ENCODE data around the gene CAMK1D.
"Not testable (repeated sequence)": the region's sequence is repeated elsewhere in the genome, so short reads cannot be mapped to it uniquely, and the experiment has no call there.

The CAMK1D gene

DNA sequence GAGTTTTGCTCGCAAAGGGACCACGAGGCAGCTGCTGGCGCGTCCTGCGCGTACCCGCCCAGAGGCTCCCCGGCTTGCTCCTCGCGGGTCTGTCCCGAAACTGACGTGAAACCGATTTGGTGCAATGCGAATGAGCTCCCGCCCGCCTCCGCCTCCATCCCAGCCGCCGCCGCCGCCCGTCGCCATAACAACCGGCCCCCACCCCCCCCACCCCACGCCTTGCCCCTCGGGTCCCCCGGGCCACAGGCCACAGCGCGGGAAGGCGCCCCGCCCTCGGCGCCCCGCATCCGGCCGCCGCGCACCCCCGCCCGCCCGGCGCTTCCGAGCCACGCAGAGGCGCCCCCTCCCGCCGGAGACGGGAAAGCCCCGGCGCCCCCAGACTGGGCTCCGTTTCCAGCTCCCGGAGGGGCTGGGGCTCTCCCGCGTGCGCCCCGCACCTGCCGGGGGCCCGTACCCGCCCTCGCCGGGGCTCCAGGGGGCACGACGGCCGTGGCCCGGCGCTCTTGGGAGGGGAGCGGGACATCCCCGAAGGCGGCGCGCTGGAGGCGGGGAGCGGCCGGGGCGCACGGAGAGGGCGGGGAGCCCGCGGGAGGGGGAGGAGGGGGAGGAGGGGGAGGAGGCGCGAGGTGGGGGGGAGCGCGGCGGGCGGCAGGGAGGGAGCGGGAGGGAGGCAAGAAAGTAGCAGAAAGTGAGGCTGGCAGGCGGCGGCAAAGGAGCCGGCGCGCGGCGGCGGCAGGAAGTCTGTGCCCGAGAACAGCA, at the start of gene CAMK1D:
CAMK1D (plus strand) TSS at position 678 of the 759 bp plus-strand sequence.
- peak; percentile 4 to 77 for DNase-seq

DNA sequence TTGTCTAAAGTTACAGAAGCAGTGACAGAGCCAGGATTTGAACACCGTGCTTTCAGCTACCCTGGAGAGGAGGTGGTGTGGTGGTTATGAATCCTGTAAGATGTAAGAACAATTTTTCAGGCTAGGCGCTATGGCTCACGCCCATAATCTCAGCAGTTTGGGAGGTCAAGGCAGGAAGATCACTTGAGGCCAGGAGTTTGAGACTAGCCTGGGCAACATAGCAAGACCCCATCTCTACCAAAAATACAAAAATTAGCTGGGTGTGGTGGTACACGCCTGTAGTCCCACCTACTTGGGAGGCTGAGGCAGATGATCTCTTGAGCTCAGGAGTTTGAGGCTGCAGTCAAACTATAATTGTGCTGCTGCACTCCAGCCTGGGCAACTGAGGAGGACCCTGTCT, 48.3 kb upstream of the CAMK1D start:
- not testable (repeated sequence) for DNase-seq

DNA sequence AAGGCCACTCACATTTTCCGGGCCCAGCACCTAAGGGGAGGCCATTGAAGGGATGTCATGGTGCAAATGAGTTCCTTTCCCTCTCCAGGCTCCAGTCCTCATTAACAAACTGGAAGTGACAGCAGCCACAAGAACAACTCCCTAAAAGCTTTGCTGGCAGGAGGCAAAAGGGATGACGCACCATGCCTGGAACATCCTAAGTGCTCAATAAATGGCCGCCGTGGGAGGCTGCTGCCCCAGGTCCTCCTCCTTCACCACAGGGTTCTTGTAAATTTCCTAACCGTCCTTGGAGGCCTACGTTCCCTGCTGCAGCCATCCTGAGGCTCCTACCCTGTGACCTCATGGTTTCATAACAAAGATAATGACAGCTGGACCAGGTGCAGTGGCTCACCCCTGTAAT, 41.3 kb upstream of the CAMK1D start:
- DNase-seq: no peak

DNA sequence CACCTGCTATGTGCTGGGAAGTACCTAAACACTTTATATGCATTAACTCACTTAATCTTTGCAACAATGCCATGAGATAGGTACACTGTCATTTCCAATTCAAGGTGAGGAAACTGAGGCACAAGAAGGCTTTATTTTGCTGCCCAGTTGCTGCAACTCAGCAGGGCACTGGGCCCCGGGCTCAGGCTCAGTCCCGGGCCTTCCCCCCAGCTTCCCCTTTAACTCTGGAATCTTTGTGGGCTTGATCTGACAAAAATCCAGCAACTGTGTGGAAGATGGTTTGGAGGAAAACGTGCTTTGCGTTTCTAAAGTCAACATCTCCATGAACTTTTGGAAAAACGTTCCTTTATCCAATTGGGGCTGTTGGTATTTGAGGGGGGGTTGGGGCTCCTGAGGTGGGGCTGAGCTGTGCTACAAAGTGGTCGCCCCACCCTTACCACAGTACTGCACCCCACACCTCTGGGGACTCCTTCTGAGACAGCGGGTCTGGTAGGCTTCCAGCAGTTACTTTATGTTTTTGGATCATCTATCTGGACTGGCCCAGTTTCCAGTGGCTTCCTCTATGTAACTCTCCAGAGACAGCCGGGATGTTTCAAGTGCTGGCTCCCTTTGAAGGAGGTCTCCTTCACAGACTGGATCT, 40.5 kb upstream of the CAMK1D start:
- DNase-seq: no peak

DNA sequence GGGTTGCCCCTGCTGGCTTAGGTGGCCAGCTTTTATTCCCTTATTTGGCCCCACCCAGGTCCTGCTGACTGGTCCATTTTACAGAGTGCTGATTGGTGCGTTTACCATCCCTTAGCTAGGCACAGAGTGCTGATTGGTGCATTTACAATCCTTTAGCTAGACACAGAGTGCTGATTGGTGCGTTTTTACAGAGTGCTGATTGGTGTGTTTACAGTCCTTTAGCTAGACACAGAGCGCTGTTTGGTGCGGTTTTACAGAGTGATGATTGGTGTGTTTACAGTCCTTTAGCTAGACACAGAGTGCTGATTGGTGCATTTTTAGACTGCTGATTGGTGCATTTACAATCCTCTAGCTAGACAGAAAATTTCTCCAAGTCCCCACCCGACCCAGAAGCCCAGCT, 39.6 kb upstream of the CAMK1D start:
- not testable (repeated sequence) for DNase-seq

DNA sequence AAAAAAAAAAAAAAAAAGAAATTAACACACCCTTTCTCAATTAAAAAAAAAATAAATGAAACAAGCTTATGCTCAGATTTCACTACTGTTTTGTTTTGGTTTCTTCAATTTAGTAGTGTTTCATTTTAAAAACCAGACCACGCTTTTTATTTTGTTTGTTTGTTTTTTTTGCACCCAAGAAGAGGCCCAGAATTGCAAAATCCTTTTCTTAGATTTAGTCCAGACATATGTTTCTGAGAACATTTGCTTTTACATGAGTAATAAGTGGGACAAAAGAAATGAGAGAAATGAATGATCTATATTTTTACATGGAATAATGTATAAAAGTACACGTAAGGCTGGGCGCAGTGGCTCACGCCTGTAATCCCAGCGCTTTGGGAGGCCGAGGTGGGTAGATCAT, 34.5 kb upstream of the CAMK1D start:
- DNase-seq: no peak

DNA sequence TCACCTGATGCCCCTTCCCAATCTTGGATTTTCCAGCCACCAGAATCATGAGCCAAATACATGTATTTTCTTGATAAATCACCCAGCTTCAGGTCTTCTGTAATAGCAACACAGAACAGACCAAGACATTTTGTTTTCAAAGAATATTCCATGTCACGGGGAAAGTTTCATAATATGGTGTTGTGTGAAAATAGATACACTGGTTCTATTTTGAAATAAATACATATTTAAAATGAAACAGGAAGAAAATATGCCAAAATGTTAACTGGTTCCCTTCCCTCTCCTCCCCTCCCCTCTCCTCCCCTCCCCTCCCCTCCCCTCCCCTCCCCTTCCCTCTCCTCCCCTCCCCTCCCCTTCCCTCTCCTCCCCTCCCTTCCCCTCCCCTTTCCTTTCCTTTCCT, 30.3 kb upstream of the CAMK1D start:
- DNase-seq: no peak

DNA sequence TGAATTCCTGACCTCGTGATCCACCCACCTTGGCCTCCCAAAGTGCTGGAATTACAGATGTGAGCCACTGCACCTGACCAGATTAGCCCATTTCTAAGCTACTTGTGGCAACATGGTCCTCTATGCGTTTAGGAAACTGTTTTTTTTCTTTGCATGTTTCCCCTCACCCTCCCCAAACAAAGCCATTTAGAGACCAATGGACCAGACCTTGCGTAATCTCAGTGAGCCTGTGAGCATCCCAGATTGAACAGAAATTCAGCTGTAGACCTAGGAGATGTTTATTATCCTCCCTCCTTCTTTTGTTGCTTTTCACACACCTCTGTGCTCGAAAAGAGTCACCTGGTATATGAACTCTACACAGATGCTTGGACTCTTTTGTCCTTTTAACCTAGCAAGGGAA, 28.5 kb upstream of the CAMK1D start:
- DNase-seq: no peak

DNA sequence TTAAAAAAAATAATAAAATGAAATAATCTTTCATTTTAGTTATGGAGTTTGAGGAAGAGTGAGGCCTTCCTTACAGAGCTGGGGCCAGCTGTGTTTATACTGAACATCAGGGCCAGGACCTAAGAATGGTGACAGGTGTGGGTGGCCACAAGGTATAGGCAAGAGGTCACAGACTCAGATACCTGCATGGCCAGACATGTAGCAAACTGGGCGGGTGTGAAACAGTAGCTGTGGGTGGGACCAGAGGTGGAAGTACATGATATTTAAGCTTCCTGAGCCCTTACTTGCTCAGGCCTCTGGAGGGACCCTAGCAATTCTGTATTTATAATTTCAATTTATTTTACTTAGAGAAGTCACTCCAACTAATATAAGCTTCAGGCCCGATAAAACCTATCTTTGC, 27.7 kb upstream of the CAMK1D start:
- DNase-seq: no peak

DNA sequence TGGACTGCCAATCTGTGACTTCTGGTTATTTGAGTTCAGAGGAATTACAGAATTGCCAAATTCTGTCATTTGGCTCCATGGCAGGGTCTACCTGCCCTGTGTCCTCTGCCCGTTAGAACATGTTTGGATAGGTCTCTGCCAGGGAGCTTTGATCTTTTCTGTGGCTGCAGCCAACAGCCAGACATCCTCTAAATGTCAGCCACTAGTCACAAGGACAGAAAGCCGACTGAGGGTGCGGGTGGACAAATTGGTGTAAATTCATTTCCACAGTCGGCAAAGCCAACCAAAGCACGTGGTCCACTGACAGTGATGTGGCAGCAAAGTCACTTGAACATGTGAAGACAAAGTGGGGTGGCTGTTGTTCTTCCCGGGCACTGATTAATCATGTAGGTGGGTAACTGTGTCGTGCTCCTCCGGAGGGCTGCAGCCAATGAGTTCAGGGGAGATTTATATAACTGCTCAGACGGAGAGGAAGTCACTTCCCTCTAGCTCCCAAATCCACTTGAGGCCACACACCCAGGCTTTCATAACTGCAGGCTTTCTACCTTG, 26.7 kb upstream of the CAMK1D start:
- DNase-seq: no peak

DNA sequence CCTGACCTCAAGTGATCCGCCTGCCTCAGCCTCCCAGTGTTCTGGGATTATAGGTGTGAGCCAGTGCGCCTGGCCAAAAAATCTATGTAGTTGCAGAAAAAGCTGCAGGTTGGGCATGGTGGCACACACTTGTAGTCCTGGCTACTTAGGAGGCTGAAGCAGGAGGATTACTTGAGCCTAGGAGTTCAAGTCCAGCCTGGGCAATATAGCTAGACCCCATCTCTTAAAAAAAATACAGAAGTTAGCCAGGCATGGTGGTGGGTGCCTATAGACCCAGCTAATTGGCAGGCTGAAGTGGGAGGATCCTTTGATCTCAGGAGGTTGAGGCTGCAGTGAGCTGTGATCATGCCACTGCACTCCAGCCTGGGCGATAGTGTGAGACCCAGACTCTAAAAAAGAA, 24.8 kb upstream of the CAMK1D start:
- no peak for DNase-seq

DNA sequence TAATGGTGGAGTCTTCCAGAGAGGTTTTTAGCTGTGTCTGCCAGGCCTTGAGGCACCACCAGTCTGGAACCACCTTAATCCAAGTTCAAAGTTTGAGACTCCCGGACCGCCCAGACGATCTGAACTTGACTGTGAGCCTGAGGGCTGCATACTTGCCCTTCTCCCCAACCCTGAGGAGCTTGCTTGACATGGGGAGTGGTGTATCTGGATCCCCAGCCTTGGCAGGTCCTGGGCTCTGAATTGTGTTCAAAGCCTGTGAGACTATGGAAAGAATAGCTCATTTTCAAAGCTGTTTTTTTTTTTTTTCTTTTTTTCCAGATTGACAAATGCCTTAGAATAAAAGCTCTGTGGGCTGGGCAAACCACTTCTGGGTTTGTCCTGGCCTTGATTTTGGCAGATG, 22.3 kb upstream of the CAMK1D start:
- DNase-seq: no peak

DNA sequence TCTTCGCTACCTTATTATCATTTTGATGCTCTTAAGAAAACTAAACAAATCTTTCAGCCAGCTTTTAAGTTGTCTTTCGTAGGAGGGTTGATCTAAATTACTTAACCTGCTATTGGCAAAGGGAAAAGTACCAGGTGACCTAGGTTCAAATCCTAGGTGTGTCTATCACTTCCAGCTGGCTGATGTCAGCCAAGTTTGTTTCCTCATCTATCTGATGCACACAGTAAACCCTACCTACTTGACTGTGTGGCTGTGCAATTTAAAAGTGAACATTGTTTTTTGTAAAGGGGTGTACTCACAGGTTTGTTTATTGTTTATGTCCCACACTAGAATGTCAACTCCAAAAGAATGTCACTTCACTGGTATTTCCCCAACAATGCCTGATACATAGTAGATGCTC, 21.9 kb upstream of the CAMK1D start:
- no peak for DNase-seq

DNA sequence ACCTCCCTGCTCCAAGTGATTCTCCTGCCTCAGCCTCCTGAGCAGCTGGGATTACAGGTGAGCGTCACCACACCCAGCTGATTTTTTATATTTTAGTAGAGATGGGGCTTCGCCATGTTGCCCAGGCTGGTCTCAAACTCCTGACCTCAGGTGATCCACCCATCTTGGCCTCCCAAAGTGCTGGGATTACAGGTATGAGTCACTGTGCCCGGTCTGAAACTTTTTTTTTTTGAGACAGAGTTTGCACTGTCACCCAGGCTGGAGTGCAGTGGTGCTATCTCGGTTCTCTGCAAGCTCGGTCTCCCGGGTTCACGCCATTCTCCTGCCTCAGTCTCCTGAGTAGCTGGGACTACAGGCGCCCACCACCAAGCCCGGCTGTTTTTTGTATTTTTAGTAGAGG, 21.0 kb upstream of the CAMK1D start:
- DNase-seq: not testable (repeated sequence)

DNA sequence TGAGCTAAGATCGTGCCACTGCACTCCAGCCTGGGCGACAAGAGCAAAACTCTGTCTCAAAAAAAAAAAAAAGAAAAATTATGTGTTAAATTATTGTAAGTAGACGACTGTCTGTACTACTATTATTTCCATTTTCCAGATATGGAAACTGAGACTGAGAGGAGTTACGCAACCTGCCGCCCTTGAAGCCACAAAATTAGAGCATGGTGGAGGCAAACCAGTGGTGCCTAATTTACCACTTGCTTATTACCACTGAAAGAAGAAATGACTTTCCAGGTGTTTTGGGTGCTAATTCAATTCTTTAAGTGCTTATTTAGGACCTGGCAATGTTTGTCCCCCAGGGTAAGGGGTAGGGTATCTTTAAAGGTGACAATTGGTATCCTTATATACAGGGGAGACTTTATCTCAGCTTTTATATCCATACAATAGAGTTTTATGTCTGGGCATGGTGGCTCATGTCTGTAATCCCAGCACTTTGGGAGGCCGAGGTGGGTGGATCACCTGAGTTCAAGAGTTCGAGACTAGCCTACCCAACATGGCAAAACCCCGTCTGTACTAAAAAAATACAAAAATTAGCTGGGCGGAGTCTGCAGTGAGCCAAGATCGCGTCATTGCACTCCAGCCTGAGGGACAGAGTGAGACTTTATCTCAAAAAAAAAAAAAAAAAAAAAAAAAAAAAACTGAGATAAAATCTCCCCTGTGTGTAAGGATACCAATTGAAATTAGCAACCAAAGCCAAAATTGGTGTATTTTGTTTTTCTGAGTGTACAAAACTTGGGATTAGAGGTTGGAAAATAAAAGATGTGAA, 16.6 kb upstream of the CAMK1D start:
- DNase-seq: no peak

DNA sequence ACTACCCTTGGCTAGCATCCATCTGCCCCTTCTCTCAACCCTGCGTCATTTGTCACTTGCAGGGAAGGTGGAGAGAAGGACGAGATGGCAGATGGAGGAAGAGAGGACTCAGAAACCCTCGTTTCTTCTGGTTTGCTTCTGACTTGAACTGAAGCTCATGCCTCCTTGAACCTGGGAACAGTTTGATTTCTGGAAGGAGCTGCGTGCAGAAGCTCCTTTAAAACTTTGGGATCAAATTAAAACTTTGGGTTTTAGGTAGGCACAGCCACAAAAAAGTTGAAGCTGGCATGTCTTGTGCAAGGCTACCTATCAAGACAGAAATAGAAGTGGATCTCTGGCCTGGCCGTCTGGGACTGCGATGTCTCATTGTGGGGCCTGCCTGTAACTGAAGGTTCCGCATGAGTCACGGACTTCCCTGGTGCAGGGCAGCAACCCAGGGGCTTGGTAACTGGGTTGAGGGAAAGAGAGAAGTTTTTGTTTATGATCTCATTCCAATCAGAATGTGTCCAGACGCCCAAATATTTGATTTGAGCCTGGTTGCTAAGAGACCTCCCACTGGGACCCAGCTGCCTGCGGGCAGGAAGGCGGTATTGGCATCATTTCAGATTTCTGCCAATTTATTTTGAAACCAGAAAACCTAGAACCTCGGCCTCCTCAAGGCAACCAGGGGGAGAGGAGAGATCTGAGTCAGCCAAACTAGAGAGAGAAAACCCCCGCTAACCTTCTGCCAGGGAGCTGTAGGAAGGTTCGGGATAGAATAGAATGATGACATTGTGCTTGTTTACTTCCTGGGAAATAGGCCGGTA, 15.8 kb upstream of the CAMK1D start:
- DNase-seq: peak; percentile 19 to 52

DNA sequence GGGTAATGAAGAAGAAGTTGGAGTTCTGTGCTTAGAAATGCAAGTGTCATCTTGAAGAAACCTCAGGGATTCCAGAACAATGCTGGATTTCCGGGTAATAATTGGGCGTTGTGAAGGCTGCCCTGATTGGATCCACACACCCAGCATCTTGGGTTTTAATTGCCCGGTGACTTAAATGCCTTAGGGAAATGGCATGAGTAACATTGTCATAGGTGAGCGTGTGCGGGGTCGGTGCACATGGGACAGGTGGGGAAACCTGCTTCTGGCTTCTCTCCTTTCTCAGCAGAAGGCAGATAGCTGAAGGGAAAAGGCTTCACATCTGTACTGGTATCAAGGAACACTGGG, 15.2 kb upstream of the CAMK1D start:
- no peak for DNase-seq

DNA sequence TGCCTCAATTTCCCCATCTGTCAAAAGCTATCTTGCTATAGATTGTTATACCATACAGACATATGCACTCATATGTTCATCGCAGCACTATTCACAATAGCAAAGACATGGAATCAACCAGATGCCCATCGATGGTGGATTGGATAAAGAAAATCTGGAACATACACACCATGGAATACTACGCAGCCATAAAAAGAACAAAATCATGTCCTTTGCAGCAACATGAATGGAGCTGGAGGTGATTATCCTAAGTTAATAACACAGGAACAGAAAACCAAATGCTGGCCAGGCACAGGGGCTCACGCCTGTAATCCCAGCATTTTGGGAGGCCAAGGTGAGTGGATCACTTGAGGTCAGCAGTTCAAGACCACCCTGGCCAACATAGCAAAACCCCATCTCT, 14.2 kb upstream of the CAMK1D start:
- not testable (repeated sequence) for DNase-seq

DNA sequence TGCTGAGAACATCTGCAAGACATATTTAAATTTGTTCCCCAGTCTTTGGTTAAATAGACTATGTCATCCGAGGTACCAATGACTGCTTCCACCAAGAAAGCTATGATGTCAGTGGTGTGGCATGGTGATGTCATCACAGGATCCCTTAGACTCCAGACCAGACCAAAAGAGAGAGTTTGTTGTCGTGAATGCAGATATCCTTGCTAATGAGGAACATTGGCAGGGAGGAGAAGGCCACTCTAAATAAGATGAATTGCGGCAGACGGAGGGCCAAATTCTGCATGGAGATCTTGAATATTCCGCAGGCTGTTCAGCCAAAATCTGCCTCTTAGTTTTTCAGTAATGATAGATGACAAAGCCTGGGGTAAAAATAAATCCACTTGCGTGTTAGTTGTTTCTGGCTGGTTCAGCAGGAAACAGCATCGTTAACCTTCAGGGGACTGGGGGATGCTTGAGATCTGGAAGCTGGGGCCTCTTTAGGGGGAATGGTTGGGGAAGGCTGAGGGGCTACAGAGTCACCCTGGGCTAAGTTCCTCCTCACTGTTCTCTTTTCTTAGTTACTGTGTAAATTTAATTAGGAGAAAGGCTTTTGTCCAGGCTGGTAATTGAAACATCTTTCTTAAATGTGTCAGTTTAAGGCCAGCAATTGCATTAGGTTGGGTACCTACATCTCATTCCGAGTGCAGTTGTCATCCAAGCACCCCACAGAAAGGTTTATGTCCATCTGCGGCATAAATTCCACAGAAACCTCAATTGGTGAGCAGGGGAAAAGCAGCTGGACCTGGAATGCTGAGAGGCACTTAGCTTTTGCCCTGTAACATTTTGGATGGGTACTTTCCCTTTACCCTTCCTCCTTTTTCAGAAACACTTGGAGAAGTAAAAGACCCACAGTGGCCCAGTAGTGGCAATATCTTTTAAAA, 11.6 kb upstream of the CAMK1D start:
- no peak for DNase-seq

DNA sequence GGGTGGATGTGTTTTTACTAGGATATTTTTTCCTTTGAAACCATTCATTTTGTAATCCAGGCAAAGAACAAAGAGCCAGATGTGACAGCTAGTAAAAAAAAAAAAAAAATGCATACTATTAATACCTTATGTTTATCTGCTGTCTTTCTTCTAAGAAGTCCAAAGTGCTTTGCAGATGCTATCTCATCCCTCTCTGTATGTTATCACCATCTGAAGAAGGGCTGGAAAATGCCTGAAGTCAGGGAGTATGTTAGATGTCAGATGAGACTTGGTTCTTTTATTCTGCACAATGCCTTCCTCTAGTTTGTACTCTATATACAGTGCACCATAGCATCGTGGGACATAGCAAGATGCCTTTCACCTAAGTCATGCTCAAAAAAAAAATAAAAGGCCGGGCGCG, 10.4 kb upstream of the CAMK1D start:
- DNase-seq: no peak

DNA sequence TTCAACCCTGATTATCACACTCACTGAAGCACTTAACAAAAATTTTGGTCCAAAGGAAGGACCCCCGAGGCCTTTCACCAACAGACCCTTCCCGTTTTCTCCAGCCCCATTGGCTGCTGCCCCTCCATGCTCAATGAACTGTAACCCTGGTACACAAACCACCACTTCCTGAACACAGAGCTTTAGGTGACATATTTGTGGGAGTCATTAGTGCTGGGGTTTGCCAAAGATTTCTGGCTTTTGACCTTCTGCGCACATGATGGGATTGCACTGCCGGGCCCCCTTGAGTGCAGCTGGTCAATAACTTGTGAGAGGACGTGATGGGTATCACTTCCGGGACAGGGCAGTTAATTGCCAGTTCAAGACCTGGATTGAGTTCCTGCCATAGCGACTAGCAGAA, 9.0 kb upstream of the CAMK1D start:
- no peak for DNase-seq

DNA sequence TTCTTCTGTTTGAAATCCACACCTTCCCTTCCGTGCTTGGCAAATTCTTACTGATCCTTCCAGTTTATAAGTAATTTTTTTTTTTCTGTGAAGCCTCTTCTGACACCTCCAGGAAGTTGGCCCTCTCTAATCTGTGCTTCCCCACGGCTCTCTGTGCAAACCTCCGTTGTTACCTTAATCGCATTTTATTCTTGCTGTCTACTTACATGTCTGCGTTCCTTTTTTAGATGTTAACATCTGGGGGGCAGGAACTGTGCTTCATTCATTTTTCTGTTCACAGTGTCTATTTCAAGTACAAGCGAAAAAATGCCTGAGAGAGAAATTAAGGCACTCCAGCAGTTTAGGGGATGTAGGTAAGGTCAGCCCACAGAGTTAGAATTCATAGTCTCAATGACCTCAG, 8.4 kb upstream of the CAMK1D start:
- DNase-seq: no peak
